Nucleus accumbens (tissue), 56 donors: Measurements from ENCODE around the gene FCRL6.
A peak's percentile ranks its signal among the peaks of the same experiment; 100 is the strongest.

Source experiments
- DNase-seq, 56 donors: peaks; one replicate each; lab custom pipeline; 2025; lab: John Stamatoyannopoulos, UW

The FCRL6 gene, protein sequence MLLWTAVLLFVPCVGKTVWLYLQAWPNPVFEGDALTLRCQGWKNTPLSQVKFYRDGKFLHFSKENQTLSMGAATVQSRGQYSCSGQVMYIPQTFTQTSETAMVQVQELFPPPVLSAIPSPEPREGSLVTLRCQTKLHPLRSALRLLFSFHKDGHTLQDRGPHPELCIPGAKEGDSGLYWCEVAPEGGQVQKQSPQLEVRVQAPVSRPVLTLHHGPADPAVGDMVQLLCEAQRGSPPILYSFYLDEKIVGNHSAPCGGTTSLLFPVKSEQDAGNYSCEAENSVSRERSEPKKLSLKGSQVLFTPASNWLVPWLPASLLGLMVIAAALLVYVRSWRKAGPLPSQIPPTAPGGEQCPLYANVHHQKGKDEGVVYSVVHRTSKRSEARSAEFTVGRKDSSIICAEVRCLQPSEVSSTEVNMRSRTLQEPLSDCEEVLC

DNA sequence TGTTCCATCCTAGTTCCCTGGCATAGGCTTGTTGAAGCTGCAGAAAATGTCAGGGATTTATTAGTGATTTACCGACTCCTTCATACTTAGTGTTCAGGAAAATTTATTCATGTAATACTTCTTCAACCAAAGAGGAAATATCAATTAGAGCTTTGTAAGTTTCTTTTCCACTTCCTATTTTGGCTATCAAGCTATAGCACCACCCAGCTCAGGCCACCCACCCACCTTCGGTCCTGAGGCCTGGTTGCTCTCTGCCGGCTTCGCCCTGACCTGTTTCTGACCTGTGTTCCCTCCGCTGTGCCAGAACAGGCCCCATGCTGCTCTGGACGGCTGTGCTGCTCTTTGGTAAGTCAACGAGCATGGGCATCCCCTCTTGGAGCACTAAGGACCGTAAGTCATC lies at the start of gene FCRL6:
Gene FCRL6 (plus strand): TSS at position 250 of the 400 bp plus-strand sequence. CDS start 65 bp downstream, at position 315.
- no peak for DNase-seq

DNA sequence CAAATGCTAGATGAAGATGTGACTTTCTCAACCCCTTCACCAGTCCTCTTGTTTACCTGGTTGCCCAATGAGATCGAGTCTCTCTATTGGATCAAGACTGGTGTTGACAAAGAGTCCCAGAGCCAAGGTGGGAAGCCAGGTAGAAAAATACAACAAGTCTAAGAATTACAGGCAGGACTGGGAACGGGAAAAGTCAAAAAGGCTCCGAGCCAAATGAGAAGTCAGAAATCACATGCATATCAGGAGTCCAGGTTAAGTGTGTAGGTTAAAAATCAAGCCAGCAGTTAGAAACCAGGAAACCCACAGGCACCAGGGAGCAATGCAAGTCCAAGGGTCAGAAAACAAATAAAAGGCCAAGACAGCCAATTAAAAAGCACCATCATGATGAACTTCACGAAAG lies 48.8 kb upstream of the FCRL6 start:
- no peak for DNase-seq

DNA sequence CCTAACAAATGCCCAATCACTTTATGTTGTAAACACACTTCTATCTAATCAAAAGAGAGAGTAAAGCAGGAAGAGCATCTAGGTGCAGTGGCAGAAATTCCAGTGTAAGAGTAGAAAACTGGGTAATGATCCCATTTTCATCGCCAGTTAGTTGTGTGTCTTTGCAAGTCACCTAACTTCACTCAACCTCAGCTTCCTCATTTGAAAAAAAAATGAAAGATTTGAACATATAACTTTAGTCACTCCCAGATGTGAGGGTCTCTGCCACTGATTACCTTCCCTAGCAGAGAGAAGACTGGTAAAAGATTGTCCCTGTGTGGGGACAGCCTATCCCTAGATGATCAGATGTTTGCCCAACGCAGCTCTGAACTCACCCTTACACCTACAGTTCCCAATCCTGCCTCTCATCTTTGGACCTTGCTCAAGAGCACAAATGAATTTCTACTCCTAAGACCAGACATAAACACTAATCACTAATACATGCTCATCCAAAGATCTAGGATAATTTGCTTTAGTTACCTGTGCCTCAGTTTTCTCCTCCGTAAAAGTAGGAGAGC lies 46.6 kb upstream of the FCRL6 start:
- DNase-seq, result no peak

DNA sequence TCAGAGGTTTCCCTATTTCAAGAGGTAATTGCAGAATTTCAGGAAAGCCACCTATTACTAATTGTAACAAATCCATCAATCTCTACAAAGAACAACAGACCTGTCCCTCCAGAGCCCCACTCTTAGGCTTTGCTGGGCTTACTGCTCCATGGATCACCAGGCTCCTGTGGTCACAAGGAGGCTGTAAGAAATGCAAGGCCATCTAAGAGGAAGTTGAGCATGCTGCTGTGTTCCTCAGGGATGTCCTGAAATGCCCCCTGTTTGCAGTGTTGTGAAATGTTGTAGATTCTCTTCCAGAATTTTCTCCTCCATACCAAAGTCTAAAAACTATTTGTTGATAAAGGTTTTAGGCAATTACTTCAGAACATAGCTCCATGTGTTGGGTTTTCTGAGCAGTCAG lies 45.8 kb upstream of the FCRL6 start:
- DNase-seq, result no peak

DNA sequence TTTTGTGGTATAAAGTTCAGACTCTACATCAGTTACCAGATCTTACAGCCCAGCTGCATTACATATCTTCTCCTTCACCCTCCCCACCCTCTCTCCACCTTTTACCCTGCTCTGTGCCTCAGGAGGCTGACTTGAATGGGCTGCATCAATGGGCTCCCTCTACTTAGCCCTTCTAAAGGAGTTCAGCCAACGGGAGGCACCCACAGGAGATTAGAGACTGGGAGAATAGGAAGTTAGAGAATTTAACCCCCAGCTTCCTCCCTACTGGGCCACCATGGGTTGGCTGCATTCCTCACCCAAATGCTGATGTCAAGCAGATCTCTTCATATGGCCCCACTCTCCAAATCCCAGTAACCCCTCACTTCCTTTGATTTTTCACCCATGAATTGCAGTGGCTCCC lies 38.5 kb upstream of the FCRL6 start:
- no peak for DNase-seq

DNA sequence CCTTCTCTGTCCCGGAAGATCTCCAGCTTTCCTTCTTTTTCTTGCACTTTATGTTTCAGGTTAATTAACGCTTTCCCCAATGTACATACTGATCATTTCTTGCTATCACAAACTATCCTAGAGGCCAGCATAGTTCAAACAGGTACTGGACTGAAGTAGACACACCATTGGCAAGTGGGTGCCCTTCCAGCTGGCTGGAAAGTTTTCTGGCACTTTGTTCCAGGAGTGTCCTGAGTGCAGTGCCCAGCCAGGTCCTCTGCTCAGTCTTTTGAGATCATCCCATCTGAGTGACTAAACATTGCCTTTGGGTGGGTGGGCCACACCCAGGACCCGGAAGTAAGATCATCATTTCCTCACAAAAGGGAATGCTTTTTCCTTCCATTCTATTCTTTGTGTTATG lies 36.4 kb upstream of the FCRL6 start:
- DNase-seq, result no peak

DNA sequence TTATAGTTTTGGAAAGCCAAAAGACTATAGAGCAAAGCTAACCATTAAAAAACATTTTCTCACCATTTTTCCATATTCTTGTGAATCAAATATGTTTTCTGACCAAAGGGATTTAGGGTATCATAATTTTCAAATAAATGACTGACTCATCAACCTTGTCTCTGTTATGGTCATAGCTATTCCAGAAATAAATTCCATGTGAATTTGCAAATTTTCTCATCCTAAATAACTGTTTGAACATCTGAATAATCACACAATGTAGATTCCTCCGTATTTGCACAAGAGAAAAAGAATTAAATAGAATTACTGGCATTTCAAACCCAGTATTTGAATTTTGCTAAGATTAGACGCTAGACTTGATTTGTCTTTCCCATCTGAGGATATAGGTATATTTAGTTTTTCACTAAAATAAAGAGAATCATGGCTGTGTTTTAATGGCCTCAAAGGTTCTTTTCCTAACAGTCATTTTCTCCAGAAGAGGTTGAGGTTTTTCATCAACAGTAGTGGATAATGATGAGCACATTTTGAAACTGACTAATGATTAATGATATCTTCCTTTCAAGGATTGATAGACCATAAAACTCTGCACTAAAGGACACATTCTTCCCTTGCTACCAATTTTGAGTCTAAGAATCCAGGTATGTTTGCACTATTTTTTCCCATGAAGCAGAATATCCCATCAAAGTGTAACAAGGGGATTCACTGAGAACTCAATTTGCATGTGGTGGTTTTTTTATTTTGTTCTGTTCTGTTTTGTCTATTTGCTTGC lies 30.8 kb upstream of the FCRL6 start:
- no peak for DNase-seq

DNA sequence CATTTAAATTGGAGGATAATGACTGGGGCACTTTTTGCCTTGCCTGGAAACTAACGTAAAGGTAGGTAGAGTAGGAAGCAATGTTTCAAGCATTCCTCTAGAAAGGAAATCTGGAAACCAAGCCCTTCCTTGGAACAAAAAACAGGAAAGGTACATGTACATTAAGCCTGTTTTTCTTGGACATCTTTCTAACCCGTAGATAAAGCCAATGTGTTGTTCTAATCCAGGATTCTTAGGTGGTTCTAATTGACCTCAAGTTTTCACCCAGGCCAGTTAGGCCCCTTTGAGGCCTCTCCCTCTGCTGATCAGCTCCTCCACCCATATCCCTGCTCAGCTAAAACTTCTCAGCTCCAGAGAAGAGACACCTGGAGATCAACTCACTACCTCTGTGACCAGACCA lies 27.7 kb upstream of the FCRL6 start:
- DNase-seq, result no peak

DNA sequence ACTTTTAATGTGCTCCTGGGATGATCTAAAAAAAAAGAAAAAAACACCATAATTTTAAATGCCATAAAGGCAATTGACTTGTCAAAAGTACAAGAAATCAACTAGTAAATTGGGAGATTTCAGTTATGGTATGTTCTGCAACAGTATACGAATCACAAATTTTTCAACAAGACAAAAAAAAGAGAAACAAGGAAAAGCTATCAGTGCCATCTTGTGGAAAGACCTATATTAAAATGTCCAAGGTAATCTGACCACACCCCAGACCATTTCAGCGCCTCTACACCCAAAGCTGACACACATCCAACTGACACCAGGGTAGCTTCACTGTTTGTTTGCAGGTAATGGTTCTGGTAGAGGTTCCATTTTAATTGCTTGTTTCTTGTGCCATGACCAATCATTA lies 26.4 kb upstream of the FCRL6 start:
- no peak for DNase-seq

DNA sequence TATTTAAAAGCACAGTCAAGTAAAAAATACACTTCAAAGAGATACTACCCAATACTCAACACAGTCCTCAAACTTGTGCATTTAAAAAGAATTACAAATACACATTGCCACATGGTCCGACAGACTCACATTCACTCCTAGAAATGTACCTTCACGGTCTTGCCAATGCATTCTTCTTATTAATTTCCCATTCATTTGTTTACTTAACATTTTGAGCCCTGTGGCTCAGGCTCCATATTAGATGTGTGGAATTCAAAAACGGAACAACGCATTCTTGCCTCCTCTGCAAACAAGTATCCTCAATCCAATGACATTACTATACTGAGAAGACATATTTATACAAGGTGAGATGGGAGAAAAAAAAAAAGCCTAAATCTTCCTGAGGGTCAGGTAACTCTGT lies 23.9 kb upstream of the FCRL6 start:
- DNase-seq, result no peak

DNA sequence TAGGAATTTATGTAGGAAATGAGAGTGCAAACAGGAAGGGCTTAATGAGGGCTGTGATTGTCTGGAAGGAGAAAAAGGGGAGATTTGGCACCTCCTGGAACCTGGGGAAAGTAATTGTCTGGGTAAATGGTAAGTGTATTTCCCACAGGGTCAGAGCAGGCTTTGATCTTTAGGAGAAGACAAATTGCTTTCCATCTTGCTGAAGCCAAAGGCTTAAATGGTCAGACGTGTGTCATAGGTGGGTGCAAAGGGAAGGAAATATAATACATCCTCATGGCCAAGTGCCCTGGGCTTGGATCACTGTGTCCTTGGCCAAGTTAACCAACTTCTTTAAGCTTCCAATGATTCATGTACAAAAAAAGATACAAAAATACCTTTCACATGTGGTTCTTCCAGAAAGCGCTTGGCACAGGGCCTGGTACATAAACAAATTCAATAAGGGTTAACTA lies 22.7 kb upstream of the FCRL6 start:
- no peak for DNase-seq

DNA sequence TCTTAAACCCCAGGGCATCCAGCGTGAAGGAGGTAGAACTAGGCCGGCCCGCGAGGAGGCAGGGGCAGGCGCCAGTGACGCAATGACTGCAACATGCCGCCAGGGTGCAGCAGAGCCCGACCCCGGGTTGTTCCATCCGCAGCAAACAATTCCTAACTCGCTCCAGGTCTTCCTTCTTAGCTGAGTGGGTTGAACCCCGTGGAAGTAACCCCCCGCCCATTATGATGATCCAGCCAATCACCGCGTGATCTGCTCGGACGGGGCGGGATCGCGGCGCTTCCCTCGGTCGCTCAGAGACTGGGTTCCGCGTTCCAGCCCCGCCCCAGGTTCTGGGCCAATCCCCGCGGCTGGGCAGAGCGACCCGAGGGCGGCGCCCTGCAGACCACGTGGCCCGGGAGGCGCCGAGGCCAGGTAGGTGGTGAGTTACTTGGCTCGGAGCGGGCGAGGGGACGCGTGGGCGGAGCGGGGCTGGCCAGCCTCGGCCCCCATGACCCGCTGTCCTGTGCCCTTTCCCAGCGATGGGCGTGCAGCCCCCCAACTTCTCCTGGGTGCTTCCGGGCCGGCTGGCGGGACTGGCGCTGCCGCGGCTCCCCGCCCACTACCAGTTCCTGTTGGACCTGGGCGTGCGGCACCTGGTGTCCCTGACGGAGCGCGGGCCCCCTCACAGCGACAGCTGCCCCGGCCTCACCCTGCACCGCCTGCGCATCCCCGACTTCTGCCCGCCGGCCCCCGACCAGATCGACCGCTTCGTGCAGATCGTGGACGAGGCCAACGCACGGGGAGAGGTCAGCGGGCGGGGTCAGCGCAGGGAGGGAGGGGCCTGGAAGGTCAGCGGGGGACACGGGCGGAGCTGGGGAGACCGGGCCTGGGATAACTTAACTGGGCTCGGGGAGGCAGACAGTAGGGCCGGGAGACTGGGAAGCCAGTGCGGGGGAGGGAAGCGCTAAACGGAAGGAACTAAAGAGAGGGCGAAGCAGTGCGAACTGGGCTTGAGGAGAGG lies 21.3 kb upstream of the FCRL6 start, which contains the start of gene DUSP23:
Gene DUSP23 (plus strand): TSS at position 380 of the 1,000 bp plus-strand sequence. CDS start 139 bp downstream, at position 519.
- peak; percentile 57 to 98 (median 94) for DNase-seq

DNA sequence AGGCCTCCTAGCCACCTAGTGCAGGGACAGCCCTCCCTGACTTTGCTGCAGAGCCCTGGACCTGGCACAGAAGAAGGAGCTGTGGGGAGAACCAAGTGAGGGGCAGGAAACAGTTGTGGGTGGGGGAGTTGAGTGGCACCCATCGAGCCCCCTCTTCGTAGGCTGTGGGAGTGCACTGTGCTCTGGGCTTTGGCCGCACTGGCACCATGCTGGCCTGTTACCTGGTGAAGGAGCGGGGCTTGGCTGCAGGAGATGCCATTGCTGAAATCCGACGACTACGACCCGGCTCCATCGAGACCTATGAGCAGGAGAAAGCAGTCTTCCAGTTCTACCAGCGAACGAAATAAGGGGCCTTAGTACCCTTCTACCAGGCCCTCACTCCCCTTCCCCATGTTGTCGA lies 20.2 kb upstream of the FCRL6 start:
- DNase-seq, result no peak

DNA sequence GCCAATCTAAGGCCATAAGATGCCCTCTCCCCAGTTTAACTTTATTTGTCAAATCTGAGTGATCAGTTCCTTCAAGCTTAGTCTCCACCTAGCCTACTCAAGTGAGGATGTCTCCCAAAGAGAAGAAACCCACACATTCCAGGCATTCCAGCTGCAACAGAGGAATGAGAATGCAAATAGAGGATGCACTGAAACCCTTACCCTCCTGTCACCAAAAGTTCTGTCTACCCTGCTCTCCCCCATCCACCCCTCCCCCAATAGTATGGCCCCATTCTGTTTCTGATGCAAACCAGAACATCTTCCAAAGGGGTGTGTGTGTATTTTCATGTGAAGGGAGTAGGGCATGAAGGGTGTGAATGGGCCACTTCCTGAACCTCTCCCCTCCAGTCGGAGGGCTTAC lies 18.4 kb upstream of the FCRL6 start:
- no peak for DNase-seq

DNA sequence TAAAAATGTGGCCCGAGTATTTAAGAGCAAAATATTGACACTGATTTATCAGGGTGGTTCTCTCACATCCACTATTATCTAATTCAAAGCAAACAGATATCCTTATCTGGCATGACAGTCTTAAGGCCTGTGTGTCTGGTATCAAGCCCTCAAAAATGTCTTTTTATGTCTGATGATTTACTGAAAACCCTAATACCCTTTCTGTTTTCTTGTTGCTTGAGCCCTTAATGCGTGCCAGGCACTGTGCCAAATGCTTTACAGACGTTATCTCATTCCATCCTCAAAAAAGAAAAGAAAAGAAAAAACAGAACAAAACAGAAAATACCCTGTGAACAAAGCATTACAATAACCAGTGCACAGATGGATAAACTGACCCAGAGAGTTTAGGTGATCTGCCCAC lies 15.7 kb upstream of the FCRL6 start:
- no peak for DNase-seq

DNA sequence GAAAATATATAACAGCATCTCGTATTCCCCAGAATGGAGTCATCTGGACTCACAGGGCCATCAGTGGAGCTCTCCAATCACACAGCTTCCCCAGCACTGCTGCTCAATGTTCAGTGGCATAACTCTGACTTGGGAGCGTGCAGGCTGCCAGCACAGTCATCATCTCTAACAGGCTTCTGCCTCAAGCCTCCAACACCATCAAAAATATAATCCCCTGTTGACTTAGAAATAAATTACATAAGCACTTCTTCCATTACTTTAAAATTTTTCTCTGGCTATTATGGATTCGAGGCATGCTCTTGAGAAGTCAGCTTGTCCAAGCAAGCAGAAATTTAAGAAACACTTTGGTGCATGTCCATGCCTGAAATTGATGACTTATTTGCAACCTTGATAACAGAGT lies 15.2 kb upstream of the FCRL6 start:
- no peak for DNase-seq

DNA sequence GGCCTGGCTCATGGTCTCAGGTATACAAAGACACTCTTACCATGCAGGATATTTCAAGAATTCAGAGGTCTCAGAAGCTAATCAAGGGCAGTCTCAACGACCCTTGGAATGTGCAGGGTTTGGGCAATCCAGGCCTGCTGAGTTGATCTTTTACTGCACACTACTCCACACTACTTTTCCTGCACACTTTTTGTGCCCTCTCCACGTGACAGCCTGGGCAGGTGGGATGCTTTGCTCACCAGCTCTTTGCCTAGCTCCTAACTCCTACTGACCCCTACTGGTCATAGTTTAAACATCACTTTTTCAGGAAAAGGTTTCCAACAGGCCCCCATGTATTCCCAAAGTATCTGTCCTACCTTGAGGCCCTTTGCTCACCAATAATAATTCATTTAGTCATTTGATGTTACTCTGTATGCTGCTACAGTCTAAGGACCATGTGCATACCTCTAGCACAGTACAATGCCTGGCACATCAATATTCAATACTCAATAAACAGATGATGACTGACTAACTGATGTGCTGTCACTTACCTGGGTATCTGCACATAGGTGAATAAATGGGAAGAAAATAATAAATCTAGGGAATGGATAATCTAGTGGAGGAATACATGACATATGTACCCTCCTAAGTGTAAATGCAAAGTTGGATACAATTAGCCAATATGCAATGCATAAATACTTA lies 11.8 kb upstream of the FCRL6 start:
- DNase-seq, result no peak

DNA sequence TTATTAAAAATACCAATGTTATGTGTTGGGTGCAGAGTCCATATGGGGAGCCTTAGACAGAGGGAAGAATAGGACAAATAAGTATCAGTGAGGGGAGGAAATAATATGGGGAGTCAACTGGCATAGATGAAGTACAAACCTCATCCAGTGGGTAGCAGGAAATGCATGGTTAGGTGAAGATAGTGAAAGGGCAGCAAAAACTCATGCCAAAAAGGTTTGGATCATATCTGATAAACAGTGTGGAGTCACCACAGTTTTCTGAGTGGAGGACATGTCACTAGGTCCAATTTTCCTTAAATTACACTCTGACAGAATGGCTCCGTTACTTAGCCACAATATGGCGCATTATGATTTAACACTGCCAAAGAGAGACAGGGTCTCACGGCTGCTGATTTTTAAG lies 11.1 kb upstream of the FCRL6 start:
- no peak for DNase-seq

DNA sequence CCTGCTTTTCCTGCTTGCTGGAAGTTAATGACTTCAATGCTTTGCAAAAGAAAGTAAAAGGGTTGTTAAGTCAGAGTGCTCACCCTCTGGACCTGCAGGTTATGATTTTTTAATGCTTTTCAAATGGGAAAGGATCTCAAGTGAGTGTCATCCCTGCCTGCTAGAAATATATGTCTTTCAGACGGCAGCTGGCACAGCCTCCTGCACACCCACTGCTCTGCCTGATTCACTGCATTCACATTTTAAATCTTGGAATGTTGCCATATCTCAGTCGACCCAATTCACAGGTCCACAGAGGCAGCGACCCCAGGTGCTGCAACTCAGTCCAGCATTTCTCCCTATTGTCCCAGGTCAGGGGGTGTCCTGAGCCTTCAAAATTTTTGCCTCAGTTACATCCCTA lies 10.7 kb upstream of the FCRL6 start:
- DNase-seq, result no peak

DNA sequence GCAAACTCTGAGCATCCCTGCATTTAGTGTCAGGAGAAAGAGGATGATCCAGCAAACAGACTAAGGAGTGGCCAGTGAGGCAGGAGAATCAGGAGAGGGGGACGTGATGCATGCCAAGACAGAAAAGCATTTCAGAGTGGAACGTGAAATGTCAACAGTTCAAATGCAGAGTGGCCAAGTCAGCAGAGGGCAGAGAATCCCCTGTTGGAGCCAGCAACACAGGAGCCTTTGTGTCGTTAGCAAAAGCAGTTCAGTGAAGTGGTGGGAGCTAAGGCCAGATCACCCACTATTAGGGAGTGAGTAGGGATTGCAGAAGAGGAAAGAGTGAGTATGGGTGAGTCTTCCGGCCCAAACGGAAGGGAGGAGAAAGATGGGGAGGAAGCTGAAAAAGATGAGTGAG lies 6.6 kb upstream of the FCRL6 start:
- no peak for DNase-seq
